ENCODE measurements around the gene CATSPERE. TPM values are rescaled to one million over a fixed set of nuclear protein-coding genes. Genes with fewer than 3 reads are reported as not detected.
A peak's percentile ranks its signal among the peaks of the same experiment; 100 is the strongest.
"Not testable (repeated sequence)": the region's sequence is repeated elsewhere in the genome, so short reads cannot be mapped to it uniquely, and the experiment has no call there.

The CATSPERE gene
- total RNA-seq, 1 donor = 1.1 TPM

- H3K4me3 ChIP-seq (ENCODE audit: low read depth, low read length) = no peak overlapping the region
- TF ChIP-seq CTCF (IDR thresholded peaks at IDR 0.05; ENCODE audit: insufficient read depth, low read length) = no peak
These were observed 33.6 kb downstream of the CATSPERE start for GRCh38 chr1:244494653-244495052.

DNA sequence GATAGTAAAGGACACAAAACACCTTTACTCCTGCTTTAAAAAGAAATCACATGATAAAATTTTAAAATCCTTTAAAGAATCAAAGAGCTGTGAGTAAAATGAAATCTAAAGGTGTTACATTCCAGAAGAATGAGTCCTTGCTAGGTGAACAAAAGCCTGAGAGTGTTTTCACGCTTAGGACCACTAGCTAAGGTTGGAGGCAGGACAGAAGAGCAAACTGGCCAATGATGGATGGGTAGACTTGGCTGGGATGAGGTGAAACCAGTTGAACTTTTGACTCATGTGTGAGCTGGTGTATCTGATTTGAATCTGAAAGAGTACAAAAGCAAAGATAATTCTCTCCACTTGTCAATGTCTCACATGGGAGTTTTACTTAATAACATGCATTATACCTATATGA is 35.1 kb downstream of the CATSPERE start:
- DNase-seq (ENCODE audit: low read depth) = no peak
- no peak for TF ChIP-seq CTCF (IDR thresholded peaks at IDR 0.05; ENCODE audit: insufficient read depth, low read length)
- no peak overlapping the region for H3K4me3 ChIP-seq (ENCODE audit: low read depth, low read length)

More at GRCh38 chr1:244494653-244495052, 33.6 kb downstream of the CATSPERE start:
- DNase-seq (ENCODE audit: low read depth) = no peak

DNA sequence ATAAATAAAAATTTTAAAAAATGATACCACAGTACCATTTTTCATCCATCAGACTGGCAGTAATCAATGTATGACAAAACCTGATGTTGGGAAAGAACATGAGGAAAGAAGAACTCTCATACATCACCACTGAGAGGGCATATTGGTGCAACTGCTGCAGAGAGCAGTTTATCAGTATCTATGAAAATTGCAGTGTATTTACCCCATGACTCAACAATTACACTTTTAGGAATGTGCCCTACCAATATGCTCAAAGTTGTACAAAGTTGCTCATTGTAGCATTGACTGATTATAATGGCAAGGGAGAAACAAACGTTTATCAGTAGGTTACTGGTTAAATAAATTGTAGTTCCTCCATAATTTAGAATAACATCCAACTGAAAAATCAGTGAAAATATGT is 36.7 kb downstream of the CATSPERE start:
- DNase-seq (ENCODE audit: low read depth) = peak; percentile 1
- no peak overlapping the region for H3K4me3 ChIP-seq (ENCODE audit: low read depth, low read length)

DNA sequence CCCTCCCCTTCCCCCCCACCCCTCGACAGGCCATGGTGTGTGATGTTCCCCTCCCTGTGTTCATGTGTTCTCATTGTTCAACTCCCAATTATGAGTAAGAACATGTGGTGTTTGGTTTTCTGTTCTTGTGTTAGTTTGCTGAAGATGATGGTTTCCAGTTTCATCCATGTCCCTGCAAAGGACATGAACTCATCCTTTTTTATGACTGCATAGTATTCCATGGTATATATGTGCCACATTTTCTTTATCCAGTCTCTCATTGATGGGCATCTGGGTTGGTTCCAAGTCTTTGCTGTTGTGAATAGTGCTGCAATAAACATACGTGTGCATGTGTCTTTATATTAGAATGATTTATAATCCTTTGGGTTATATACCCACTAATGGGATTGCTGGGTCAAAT is 38.4 kb downstream of the CATSPERE start:
- not testable (repeated sequence) for H3K4me3 ChIP-seq (ENCODE audit: low read depth, low read length); DNase-seq (ENCODE audit: low read depth)

More for the DNA sequence above, 36.7 kb downstream of the CATSPERE start:
- TF ChIP-seq CTCF (IDR thresholded peaks at IDR 0.05; ENCODE audit: insufficient read depth, low read length) = no peak

- H3K4me3 ChIP-seq (ENCODE audit: low read depth, low read length); DNase-seq (ENCODE audit: low read depth): not testable (repeated sequence)
These were observed 39.4 kb downstream of the CATSPERE start for GRCh38 chr1:244500515-244500914.

DNA sequence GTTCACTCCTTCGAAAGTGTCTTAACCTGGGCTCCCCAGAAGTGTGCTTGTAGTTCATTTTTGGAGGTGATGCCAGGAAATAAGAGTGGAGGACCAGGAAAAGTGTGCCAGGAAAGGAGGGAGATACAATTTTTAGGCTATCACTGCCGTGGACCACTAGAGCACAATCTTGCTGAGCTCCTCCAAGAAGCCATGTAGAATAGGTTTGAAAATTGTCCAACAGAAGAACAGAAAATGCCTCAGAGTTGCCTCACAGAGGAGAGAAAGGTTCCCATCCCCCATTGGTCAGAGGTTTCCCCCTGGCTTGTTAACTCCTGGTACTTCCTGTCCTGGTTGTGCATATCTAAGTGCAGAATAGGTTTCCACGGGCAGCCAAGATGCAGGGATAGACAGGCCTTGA is 41.6 kb downstream of the CATSPERE start:
- TF ChIP-seq CTCF (IDR thresholded peaks at IDR 0.05; ENCODE audit: insufficient read depth, low read length) = no peak
- no peak overlapping the region for H3K4me3 ChIP-seq (ENCODE audit: low read depth, low read length)
- no peak for DNase-seq (ENCODE audit: low read depth)

DNA sequence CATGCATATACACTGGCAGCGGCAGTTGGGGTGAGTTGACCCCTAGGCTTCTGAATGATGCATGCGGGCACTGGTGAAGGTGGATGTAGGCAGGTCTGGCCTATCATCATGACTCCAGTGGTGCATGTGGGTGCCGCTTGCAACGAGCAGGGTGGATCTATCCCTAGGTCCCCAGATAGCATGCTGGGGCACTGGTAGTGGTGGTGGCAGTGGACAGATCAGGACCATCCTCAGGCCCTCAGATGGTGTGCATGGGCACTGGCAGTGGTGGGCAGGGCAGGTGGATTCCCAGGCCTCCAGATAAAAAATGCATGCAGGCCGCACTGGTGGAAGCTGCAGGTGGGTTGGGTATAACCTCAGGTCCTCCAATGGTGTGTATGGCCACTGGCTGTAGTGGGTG is 52.4 kb downstream of the CATSPERE start:
- TF ChIP-seq CTCF (IDR thresholded peaks at IDR 0.05; ENCODE audit: insufficient read depth, low read length) = no peak
- H3K4me3 ChIP-seq (ENCODE audit: low read depth, low read length) = no peak overlapping the region
- no peak for DNase-seq (ENCODE audit: low read depth)

GRCh38 chr1:244515680-244516079 is 54.6 kb downstream of the CATSPERE start:
- H3K4me3 ChIP-seq (ENCODE audit: low read depth, low read length) = no peak overlapping the region
- DNase-seq (ENCODE audit: low read depth) = no peak
- TF ChIP-seq CTCF (IDR thresholded peaks at IDR 0.05; ENCODE audit: insufficient read depth, low read length) = no peak
